PC-3 (cell line): ENCODE measurements around the gene LGMN. TPM values are rescaled to one million over a fixed set of nuclear protein-coding genes. Genes with fewer than 3 reads are reported as not detected.

Experiments
- ATAC-seq: fragments of 200-7000 bp; cut with Tn5 transposase; 2 replicates; pipeline ENCODE4 v1.9.1; 2020; ENCODE audit warnings: mild to moderate bottlenecking, moderate library complexity
- BruUV-seq: library from RNA; stranded (reverse); fragments of 400-500 nt; replicated peaks from 2 replicates; lab custom pipeline; 2021; lab: Mats Ljungman, UMichigan
- CTCF ChIA-PET: fragments of 300-600 bp; sonication (Branson Sonifier 250); formaldehyde crosslinking; loops from one replicate; lab custom pipeline; 2022; ENCODE audit warnings: antibody characterized with exemption; lab: Charles Lee
- POLR2A ChIA-PET: fragments of 300-600 bp; sonication (Branson Sonifier 250); formaldehyde crosslinking; loops from one replicate; lab custom pipeline; 2022; ENCODE audit warnings: antibody characterized with exemption; ENCODE audit not compliant: unreplicated experiment; lab: Charles Lee
- DNase-seq: peaks from one replicate; pipeline ENCODE4 v3.0.0-alpha.2; 2015
- H2AFZ ChIP-seq: fragments of 300-600 bp; sonication (generic); 2 replicates; pipeline ENCODE4 v1.6.0; 2016; ENCODE audit warnings: antibody characterized with exemption, low read length
- H3F3A ChIP-seq: fragments of 300-600 bp; sonication (generic); one replicate; pipeline ENCODE4 v1.6.0; 2017; ENCODE audit warnings: antibody characterized with exemption, low read length, control low read depth, mild to moderate bottlenecking; ENCODE audit not compliant: unreplicated experiment
- H3K27ac ChIP-seq: fragments of 300-600 bp; sonication (generic); 2 replicates; pipeline ENCODE4 v1.5.1; 2016; ENCODE audit warnings: mild to moderate bottlenecking, low read length
- H3K27me3 ChIP-seq: fragments of 300-600 bp; sonication (generic); 2 replicates; pipeline ENCODE4 v1.6.1; 2016; ENCODE audit warnings: low read length, mixed read lengths
- H3K36me3 ChIP-seq: fragments of 300-600 bp; sonication (generic); 2 replicates; pipeline ENCODE4 v1.6.1; 2016; ENCODE audit warnings: low read depth, mixed run types, low read length, mixed read lengths
- H3K4me1 ChIP-seq: fragments of 300-600 bp; sonication (generic); 2 replicates; pipeline ENCODE4 v1.5.1; 2016; ENCODE audit warnings: low read length; ENCODE audit not compliant: insufficient read depth
- H3K4me2 ChIP-seq: fragments of 300-600 bp; sonication (generic); 2 replicates; pipeline ENCODE4 v1.6.0; 2016; ENCODE audit warnings: low read length
- H3K4me3 ChIP-seq: fragments of 300-600 bp; sonication (generic); 2 replicates; pipeline ENCODE4 v1.5.1; 2016; ENCODE audit warnings: mild to moderate bottlenecking, low read length, mixed read lengths
- H3K79me2 ChIP-seq: fragments of 300-600 bp; sonication (generic); 2 replicates; pipeline ENCODE4 v1.6.1; 2017; ENCODE audit warnings: low read length, mixed read lengths
- H3K9ac ChIP-seq: fragments of 300-600 bp; sonication (generic); 2 replicates; pipeline ENCODE4 v1.6.0; 2016; ENCODE audit warnings: mild to moderate bottlenecking, low read length
- H3K9me2 ChIP-seq: fragments of 300-600 bp; sonication (generic); replicated peaks from 2 replicates; pipeline ENCODE4 v1.6.1; 2016; ENCODE audit warnings: mixed run types, low read length, mixed read lengths
- H3K9me3 ChIP-seq: fragments of 300-600 bp; sonication (generic); 2 replicates; pipeline ENCODE4 v1.6.1; 2016; ENCODE audit warnings: low read length, mixed read lengths
- H4K20me1 ChIP-seq: fragments of 300-600 bp; sonication (generic); 2 replicates; pipeline ENCODE4 v1.6.1; 2016; ENCODE audit warnings: low read length, mixed read lengths
- EZH2 ChIP-seq: fragments of 300-600 bp; sonication (generic); IDR thresholded peaks from one replicate; pipeline ENCODE4 v1.6.1; 2017; ENCODE audit warnings: antibody characterized with exemption, mild to moderate bottlenecking, low read length; ENCODE audit not compliant: unreplicated experiment
- EZH2phosphoT487 ChIP-seq: fragments of 300-600 bp; sonication (generic); IDR thresholded peaks from 2 replicates; pipeline ENCODE4 v1.6.1; 2018; ENCODE audit warnings: mild to moderate bottlenecking, antibody characterized with exemption, low read length, borderline replicate concordance
- intact Hi-C: fragments of 100-400 bp; cut with micrococcal nuclease; formaldehyde crosslinking; loops from 2 replicates; pipeline ENCODE4 v1.9.0; 2023
- total RNA-seq: library from RNA; depleted of rRNA; stranded (reverse); fragments of >200 nt; gene quantifications from 2 replicates; pipeline ENCODE4 v1.2.3, GENCODE V29; 2014
- TF ChIP-seq, protein P1 (sequence below): fragments of 300-600 bp; sonication (generic); conservative IDR thresholded peaks from 2 replicates; pipeline ENCODE4 v1.5.1; 2017; ENCODE audit warnings: antibody characterized with exemption, low read depth, mild to moderate bottlenecking, low read length

The LGMN gene
- total RNA-seq, 1 experiment from 2014 or later, result 46.8 TPM

DNA sequence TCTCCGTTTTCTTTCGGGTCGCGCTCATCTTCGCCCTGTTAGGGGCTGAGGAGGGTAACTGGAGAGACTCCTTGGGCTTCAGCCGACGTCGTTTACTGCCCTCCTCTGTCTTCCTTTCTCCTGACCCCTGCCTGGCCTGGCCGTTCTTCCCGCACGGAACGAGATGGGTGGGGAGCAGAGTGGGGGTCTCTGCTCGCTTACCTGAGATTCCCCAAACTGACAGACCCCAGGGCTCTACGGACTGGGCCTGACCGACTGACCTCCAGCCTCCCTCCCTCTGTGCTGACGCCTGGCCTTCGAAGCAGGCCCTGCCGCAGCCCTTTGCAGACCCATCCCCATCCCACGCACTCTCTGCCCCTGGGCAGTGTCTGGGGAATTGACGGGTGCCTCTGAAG lies 46.1 kb upstream of the LGMN start:
- peak overlapping the region; percentile 53 for H3K27ac ChIP-seq
- H4K20me1 ChIP-seq, result no peaks in the 10 kb centered on the region
- 0 out of 2 replicates have a peak, but pooled peaks cover 3% of the 10 kb centered on the region for H3K9me3 ChIP-seq
- DNase-seq (no peak), ATAC-seq (0 out of 2 replicates have a peak, but pooled peaks have one; percentile 7)
- ChIA-PET CTCF (no interaction called here), POLR2A (no interaction called here)
- H3K4me1 ChIP-seq, result peaks cover 15% of the 10 kb centered on the region
- H3K9me2 ChIP-seq, result no peaks in the 10 kb centered on the region
- H3K4me3 ChIP-seq, result peak overlapping the region; percentile 91
- peaks cover 13% of the 10 kb centered on the region; the same call in 1 of the 2 replicates for H3K36me3 ChIP-seq
- intact Hi-C loops, result no loop called here
- peak overlapping the region; percentile 94 for H3K4me2 ChIP-seq
- H3K9ac ChIP-seq, result peak overlapping the region; percentile 96
- H3K27me3 ChIP-seq, result no peaks in the 10 kb centered on the region
- H2AFZ ChIP-seq, result peak overlapping the region; percentile 57
- TSS peak; percentile 49 for BruUV-seq
- no peaks in the 10 kb centered on the region for H3F3A ChIP-seq
- TF ChIP-seq, protein P1, sequence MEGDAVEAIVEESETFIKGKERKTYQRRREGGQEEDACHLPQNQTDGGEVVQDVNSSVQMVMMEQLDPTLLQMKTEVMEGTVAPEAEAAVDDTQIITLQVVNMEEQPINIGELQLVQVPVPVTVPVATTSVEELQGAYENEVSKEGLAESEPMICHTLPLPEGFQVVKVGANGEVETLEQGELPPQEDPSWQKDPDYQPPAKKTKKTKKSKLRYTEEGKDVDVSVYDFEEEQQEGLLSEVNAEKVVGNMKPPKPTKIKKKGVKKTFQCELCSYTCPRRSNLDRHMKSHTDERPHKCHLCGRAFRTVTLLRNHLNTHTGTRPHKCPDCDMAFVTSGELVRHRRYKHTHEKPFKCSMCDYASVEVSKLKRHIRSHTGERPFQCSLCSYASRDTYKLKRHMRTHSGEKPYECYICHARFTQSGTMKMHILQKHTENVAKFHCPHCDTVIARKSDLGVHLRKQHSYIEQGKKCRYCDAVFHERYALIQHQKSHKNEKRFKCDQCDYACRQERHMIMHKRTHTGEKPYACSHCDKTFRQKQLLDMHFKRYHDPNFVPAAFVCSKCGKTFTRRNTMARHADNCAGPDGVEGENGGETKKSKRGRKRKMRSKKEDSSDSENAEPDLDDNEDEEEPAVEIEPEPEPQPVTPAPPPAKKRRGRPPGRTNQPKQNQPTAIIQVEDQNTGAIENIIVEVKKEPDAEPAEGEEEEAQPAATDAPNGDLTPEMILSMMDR, result no peak
- TF ChIP-seq EZH2phosphoT487, result no peak
- no peak for TF ChIP-seq EZH2
- peaks cover 37% of the 10 kb centered on the region for H3K79me2 ChIP-seq

DNA sequence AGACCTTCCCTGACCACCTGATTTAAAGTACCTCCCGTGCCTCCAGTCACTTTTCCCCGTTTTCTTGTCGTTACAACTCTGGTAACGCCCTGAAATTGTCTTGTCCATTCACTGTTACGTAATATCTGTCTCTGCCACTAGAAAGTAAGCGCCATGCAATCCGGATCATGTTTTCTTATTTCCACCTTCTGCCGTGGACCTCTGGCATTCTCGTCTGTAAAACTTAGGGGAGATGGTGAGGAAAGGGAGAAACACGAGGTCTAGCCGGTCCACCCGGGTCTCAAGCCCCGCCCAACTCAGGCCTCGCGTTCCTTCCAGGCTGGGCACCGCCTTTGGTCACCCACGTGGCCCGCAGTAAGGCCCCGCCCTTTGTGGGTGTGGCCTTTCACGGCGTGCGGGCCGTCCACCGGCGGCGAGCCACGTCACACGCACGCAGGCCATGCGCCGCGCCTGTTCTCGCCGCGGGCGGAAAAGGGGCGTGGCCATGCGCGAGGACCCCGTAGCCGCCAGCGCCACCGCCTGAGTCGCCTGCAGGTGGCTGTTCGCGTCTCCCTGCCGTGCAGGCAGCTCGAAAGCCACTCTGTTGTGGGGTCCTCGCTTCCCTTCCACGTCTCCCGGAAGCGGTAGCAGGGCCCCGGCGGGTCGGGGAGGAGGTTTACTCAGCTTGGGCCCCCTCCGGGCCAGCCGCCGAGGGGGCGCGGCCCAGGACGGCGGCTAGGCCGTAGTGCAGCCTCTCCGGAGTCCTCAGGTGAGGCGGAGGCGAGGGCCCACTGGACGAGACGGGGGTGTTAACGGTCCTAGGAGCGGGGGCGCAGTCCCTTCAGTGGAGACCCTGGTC lies 45.5 kb upstream of the LGMN start, which contains the start of gene GOLGA5:
Gene GOLGA5 (plus strand): TSS at position 597 of the 838 bp plus-strand sequence. CDS start 3,133 bp downstream, outside the sequence.
- Histone ChIP-seq H2AFZ (peak within 1 kb of the TSS; percentile 87), H3K36me3 (peaks cover 13% of the 10 kb centered on the region), H4K20me1 (no peaks in the 10 kb centered on the region), H3K27me3 (no peaks in the 10 kb centered on the region), H3F3A (no peaks in the 10 kb centered on the region), H3K4me3 (peak within 1 kb of the TSS; percentile 91), H3K79me2 (peaks cover 37% of the 10 kb centered on the region), H3K4me2 (peak within 1 kb of the TSS; percentile 94), H3K9ac (peak within 1 kb of the TSS; percentile 96), H3K9me3 (peaks cover 8% of the 10 kb centered on the region; the same call in 1 of the 2 replicates), H3K27ac (peak within 1 kb of the TSS; percentile 60), H3K4me1 (peaks cover 15% of the 10 kb centered on the region), H3K9me2 (no peaks in the 10 kb centered on the region)
- intact Hi-C loops, result no loop called here
- no TSS peak for BruUV-seq
- peak; percentile 97 for ATAC-seq
- CTCF ChIA-PET, result no interaction called here
- peak; percentile 97 for DNase-seq
- POLR2A ChIA-PET, result interaction anchor here (0.6 kb wide), 2 partner anchors 46 to 65 kb away, joined by 3 read pairs; partner anchors contain the start of gene LGMN
- TF ChIP-seq EZH2 (no peak), EZH2phosphoT487 (no peak)
- TF ChIP-seq, protein P1, result no peak
